ENCODE data around the gene FAM200C. TPM values are rescaled to one million over a fixed set of nuclear protein-coding genes. Genes with fewer than 3 reads are reported as not detected.

Gene FAM200C
- total RNA-seq, 1 donor from 2014 or later = 8.1 TPM

GRCh38 chr5:160375166-160375565, 24.7 kb downstream of the FAM200C start:
- Mint-ChIP-seq H3K36me3 (no peaks in the 10 kb centered on the region), H3K27ac (no peak overlapping the region), H3K27me3 (peaks cover 66% of the 10 kb centered on the region), H3K9me3 (no peaks in the 10 kb centered on the region), H3K4me1 (ENCODE audit: unreplicated experiment) (peaks cover 14% of the 10 kb centered on the region), H3K4me3 (no peak overlapping the region)
- DNase-seq (ENCODE audit: extremely low spot score, unreplicated experiment) = no peak
- no peak for TF ChIP-seq CTCF (conservative IDR thresholded peaks at IDR 0.05)

GRCh38 chr5:160371294-160371693, 28.6 kb downstream of the FAM200C start:
- no peaks in the 10 kb centered on the region for H3K9me3 Mint-ChIP-seq
- no peak for TF ChIP-seq CTCF (conservative IDR thresholded peaks at IDR 0.05)
- no peak overlapping the region for H3K27ac Mint-ChIP-seq
- peaks cover 7% of the 10 kb centered on the region for H3K4me1 Mint-ChIP-seq (ENCODE audit: unreplicated experiment)
- H3K36me3 Mint-ChIP-seq = no peaks in the 10 kb centered on the region
- H3K4me3 Mint-ChIP-seq = peak overlapping the region; percentile 82
- no peak for DNase-seq (ENCODE audit: extremely low spot score, unreplicated experiment)
- H3K27me3 Mint-ChIP-seq = peaks cover 75% of the 10 kb centered on the region

GRCh38 chr5:160370713-160371034, 29.2 kb downstream of the FAM200C start:
- no peaks in the 10 kb centered on the region for H3K36me3 Mint-ChIP-seq
- no peak for TF ChIP-seq CTCF (conservative IDR thresholded peaks at IDR 0.05)

GRCh38 chr5:160369990-160370712, 29.7 kb downstream of the FAM200C start, which contains the start of gene C1QTNF2:
Gene C1QTNF2, minus strand, starts transcription at chr5:160370626. Its CDS starts 15,615 bp downstream, at chr5:160355011.
- H3K36me3 Mint-ChIP-seq = no peaks in the 10 kb centered on the region
- no peak for TF ChIP-seq CTCF (conservative IDR thresholded peaks at IDR 0.05)
- peaks cover 7% of the 10 kb centered on the region for H3K4me1 Mint-ChIP-seq (ENCODE audit: unreplicated experiment)
- peaks cover 71% of the 10 kb centered on the region for H3K27me3 Mint-ChIP-seq
- no peak for DNase-seq (ENCODE audit: extremely low spot score, unreplicated experiment)
- peak within 1 kb of the TSS; percentile 46 for H3K27ac Mint-ChIP-seq
- no peaks in the 10 kb centered on the region for H3K9me3 Mint-ChIP-seq
- peak within 1 kb of the TSS; percentile 82 for H3K4me3 Mint-ChIP-seq

More at GRCh38 chr5:160370713-160371034, 29.2 kb downstream of the FAM200C start:
- H3K4me1 Mint-ChIP-seq (ENCODE audit: unreplicated experiment) = peaks cover 7% of the 10 kb centered on the region
- H3K27ac Mint-ChIP-seq = peak overlapping the region; percentile 37
- no peak for DNase-seq (ENCODE audit: extremely low spot score, unreplicated experiment)
- no peaks in the 10 kb centered on the region for H3K9me3 Mint-ChIP-seq
- H3K27me3 Mint-ChIP-seq = peaks cover 73% of the 10 kb centered on the region
- peak overlapping the region; percentile 82 for H3K4me3 Mint-ChIP-seq

- peaks cover 48% of the 10 kb centered on the region for H3K27me3 Mint-ChIP-seq
Measured at GRCh38 chr5:160367885-160368284, 32.0 kb downstream of the FAM200C start.

More at GRCh38 chr5:160367885-160368284, 32.0 kb downstream of the FAM200C start:
- peak; percentile 22 for DNase-seq (ENCODE audit: extremely low spot score, unreplicated experiment)
- no peaks in the 10 kb centered on the region for H3K36me3 Mint-ChIP-seq
- H3K4me3 Mint-ChIP-seq = no peak overlapping the region
- H3K4me1 Mint-ChIP-seq (ENCODE audit: unreplicated experiment) = peaks cover 15% of the 10 kb centered on the region
- H3K9me3 Mint-ChIP-seq = no peaks in the 10 kb centered on the region
- H3K27ac Mint-ChIP-seq = no peak overlapping the region
- TF ChIP-seq CTCF (conservative IDR thresholded peaks at IDR 0.05) = no peak
